Measurements from ENCODE around the gene OR4S1. TPM values are rescaled to one million over a fixed set of nuclear protein-coding genes. Genes with fewer than 3 reads are reported as not detected.
"Not testable (repeated sequence)": the region's sequence is repeated elsewhere in the genome, so short reads cannot be mapped to it uniquely, and the experiment has no call there.

OR4S1 gene
- total RNA-seq, 1 donor: not detected

- H4K20me1 ChIP-seq (ENCODE audit: insufficient read depth, low read length): no peaks in the 10 kb centered on the region
- H3K79me2 ChIP-seq (ENCODE audit: insufficient read depth, low read length): no peaks in the 10 kb centered on the region
- DNase-seq (ENCODE audit: insufficient read length, low spot score, missing footprints): no peak
- H3K27me3 ChIP-seq (ENCODE audit: insufficient read depth, low read length): no peaks in the 10 kb centered on the region
- no peaks in the 10 kb centered on the region for H3K4me1 ChIP-seq (ENCODE audit: insufficient read depth, low read length)
- H3K9me3 ChIP-seq (ENCODE audit: low read depth, low read length): no peaks in the 10 kb centered on the region
- no peak overlapping the region for H3K4me3 ChIP-seq (ENCODE audit: insufficient read depth, low read length)
- H3K36me3 ChIP-seq (ENCODE audit: insufficient read depth, low read length): no peaks in the 10 kb centered on the region
- H3K4me2 ChIP-seq (ENCODE audit: insufficient read depth, low read length): no peak overlapping the region
- H2AFZ ChIP-seq (ENCODE audit: low read length): no peak overlapping the region
- H3K27ac ChIP-seq (ENCODE audit: low read depth, low read length): no peak overlapping the region
- no peak for TF ChIP-seq CTCF (IDR thresholded peaks at IDR 0.05; ENCODE audit: extremely low read depth, low read depth, low read length)
These were observed 33.4 kb upstream of the OR4S1 start for GRCh38 chr11:48272606-48273005.

- H3K9me3 ChIP-seq (ENCODE audit: low read depth, low read length): no peaks in the 10 kb centered on the region
- peak overlapping the region; percentile 48 for H2AFZ ChIP-seq (ENCODE audit: low read length)
- no peaks in the 10 kb centered on the region for H3K36me3 ChIP-seq (ENCODE audit: insufficient read depth, low read length)
- H3K4me1 ChIP-seq (ENCODE audit: insufficient read depth, low read length): no peaks in the 10 kb centered on the region
- no peak overlapping the region for H3K4me3 ChIP-seq (ENCODE audit: insufficient read depth, low read length)
- peak; percentile 95 for TF ChIP-seq CTCF (IDR thresholded peaks at IDR 0.05; ENCODE audit: extremely low read depth, low read depth, low read length)
- DNase-seq (ENCODE audit: insufficient read length, low spot score, missing footprints): peak; percentile 81
- no peaks in the 10 kb centered on the region for H3K27me3 ChIP-seq (ENCODE audit: insufficient read depth, low read length)
- H3K4me2 ChIP-seq (ENCODE audit: insufficient read depth, low read length): no peak overlapping the region
- H3K79me2 ChIP-seq (ENCODE audit: insufficient read depth, low read length): no peaks in the 10 kb centered on the region
- H4K20me1 ChIP-seq (ENCODE audit: insufficient read depth, low read length): no peaks in the 10 kb centered on the region
- no peak overlapping the region for H3K27ac ChIP-seq (ENCODE audit: low read depth, low read length)
These were observed 1.9 kb downstream of the OR4S1 start for GRCh38 chr11:48307760-48308386.

GRCh38 chr11:48313590-48313989 lies 7.6 kb downstream of the OR4S1 start:
- not testable (repeated sequence) for H3K4me3 ChIP-seq (ENCODE audit: insufficient read depth, low read length); H4K20me1 ChIP-seq (ENCODE audit: insufficient read depth, low read length); H3K27ac ChIP-seq (ENCODE audit: low read depth, low read length); H3K4me1 ChIP-seq (ENCODE audit: insufficient read depth, low read length); H3K9me3 ChIP-seq (ENCODE audit: low read depth, low read length); H3K79me2 ChIP-seq (ENCODE audit: insufficient read depth, low read length); H3K4me2 ChIP-seq (ENCODE audit: insufficient read depth, low read length); H2AFZ ChIP-seq (ENCODE audit: low read length); H3K36me3 ChIP-seq (ENCODE audit: insufficient read depth, low read length); DNase-seq (ENCODE audit: insufficient read length, low spot score, missing footprints); H3K27me3 ChIP-seq (ENCODE audit: insufficient read depth, low read length)

- H3K9me3 ChIP-seq (ENCODE audit: low read depth, low read length); H3K4me2 ChIP-seq (ENCODE audit: insufficient read depth, low read length); H3K36me3 ChIP-seq (ENCODE audit: insufficient read depth, low read length); DNase-seq (ENCODE audit: insufficient read length, low spot score, missing footprints); H3K4me1 ChIP-seq (ENCODE audit: insufficient read depth, low read length); H3K27ac ChIP-seq (ENCODE audit: low read depth, low read length); H3K4me3 ChIP-seq (ENCODE audit: insufficient read depth, low read length); H3K27me3 ChIP-seq (ENCODE audit: insufficient read depth, low read length); H4K20me1 ChIP-seq (ENCODE audit: insufficient read depth, low read length); H3K79me2 ChIP-seq (ENCODE audit: insufficient read depth, low read length); H2AFZ ChIP-seq (ENCODE audit: low read length): not testable (repeated sequence)
These were observed 13.8 kb downstream of the OR4S1 start for GRCh38 chr11:48319813-48320212.

GRCh38 chr11:48324620-48325019 lies 18.6 kb downstream of the OR4S1 start, which contains the start of gene OR4C3:
Gene OR4C3 (plus strand): TSS chr11:48324920. CDS start chr11:48325022, 102 bp downstream.
- not testable (repeated sequence) for H4K20me1 ChIP-seq (ENCODE audit: insufficient read depth, low read length); H3K9me3 ChIP-seq (ENCODE audit: low read depth, low read length); H3K4me3 ChIP-seq (ENCODE audit: insufficient read depth, low read length); H3K36me3 ChIP-seq (ENCODE audit: insufficient read depth, low read length); H3K4me1 ChIP-seq (ENCODE audit: insufficient read depth, low read length); H2AFZ ChIP-seq (ENCODE audit: low read length); H3K27ac ChIP-seq (ENCODE audit: low read depth, low read length); H3K79me2 ChIP-seq (ENCODE audit: insufficient read depth, low read length); H3K4me2 ChIP-seq (ENCODE audit: insufficient read depth, low read length); H3K27me3 ChIP-seq (ENCODE audit: insufficient read depth, low read length); DNase-seq (ENCODE audit: insufficient read length, low spot score, missing footprints)
